H1 (cell line): ENCODE data around the gene PLCL1. TPM values are rescaled to one million over a fixed set of nuclear protein-coding genes. Genes with fewer than 3 reads are reported as not detected.

ENCODE experiments used
- CHD1 ChIP-seq: IDR thresholded peaks from 2 replicates; pipeline ENCODE4 v1.6.1; 2012; ENCODE audit warnings: low read depth, low read length, improper control_type of control experiment
- CHD7 ChIP-seq: fragments of 300-600 bp; sonication (generic); IDR thresholded peaks from 2 replicates; pipeline ENCODE4 v1.7.1; 2012; ENCODE audit warnings: low read length, moderate library complexity, mild to moderate bottlenecking, inconsistent platforms; ENCODE audit not compliant: insufficient replicate concordance
- EZH2 ChIP-seq: fragments of 200-600 bp; sonication (generic); IDR thresholded peaks from 2 replicates; pipeline ENCODE4 v1.7.1; 2012; ENCODE audit warnings: low read depth, mild to moderate bottlenecking, moderate library complexity, low read length, inconsistent platforms; ENCODE audit not compliant: severe bottlenecking
- HDAC6 ChIP-seq: IDR thresholded peaks from one replicate; pipeline ENCODE4 v1.7.1; 2012; ENCODE audit warnings: low read depth, mild to moderate bottlenecking, inconsistent platforms, low read length, moderate library complexity
- JUND ChIP-seq: IDR thresholded peaks from 2 replicates; pipeline ENCODE4 v1.6.1; 2011; ENCODE audit warnings: mild to moderate bottlenecking, improper control_type of control experiment, low read length
- NANOG ChIP-seq: IDR thresholded peaks from 2 replicates; pipeline ENCODE4 v1.6.1; 2011; ENCODE audit warnings: low read length, low read depth, mild to moderate bottlenecking, inconsistent platforms; ENCODE audit not compliant: insufficient read depth, poor library complexity, severe bottlenecking
- POLR2A ChIP-seq, 2 experiments: IDR thresholded peaks; 1 replicate in 1 of 2; 2 replicates in 1 of 2; pipeline ENCODE4 v1.6.1; 2011; ENCODE audit warnings: low read depth in 2 of 2, low read length in 2 of 2, mild to moderate bottlenecking in 2 of 2; ENCODE audit errors: control extremely low read depth in 1 of 2
- POLR2AphosphoS5 ChIP-seq: IDR thresholded peaks from 2 replicates; pipeline ENCODE4 v1.6.1; 2011; ENCODE audit warnings: low read depth, low read length
- RBBP5 ChIP-seq: IDR thresholded peaks from 2 replicates; pipeline ENCODE4 v1.7.1; 2012; ENCODE audit warnings: low read depth, mild to moderate bottlenecking, inconsistent platforms, low read length, moderate library complexity, borderline replicate concordance
- RNF2 ChIP-seq: fragments of 200-900, 300-1000 bp; sonication (generic); IDR thresholded peaks from 2 replicates; pipeline ENCODE4 v1.7.1; 2016; ENCODE audit warnings: borderline replicate concordance, low read depth, mild to moderate bottlenecking, antibody characterized with exemption, low read length; ENCODE audit not compliant: poor library complexity, severe bottlenecking; ENCODE audit errors: missing control alignments
- SRF ChIP-seq: IDR thresholded peaks from 2 replicates; pipeline ENCODE4 v1.6.1; 2011; ENCODE audit warnings: mild to moderate bottlenecking, low read depth, low read length, moderate library complexity
- polyA plus RNA-seq, 7 experiments: library from polyadenylated mRNA; depleted of rRNA in 3 of 7; stranded (reverse) in 5 of 7; unstranded in 2 of 7; fragments of >200 nt in 5 of 7; fragments of 200-250 nt in 2 of 7; gene quantifications; 1 replicate in 5 of 7; 2 replicates in 1 of 7; 4 replicates in 1 of 7; pipeline versions ENCODE4 v1.2.1 to v1.2.3, GENCODE V29; 2011 to 2013; ENCODE audit warnings: missing spikeins in 2 of 7, mixed read lengths in 2 of 7
- total RNA-seq: library from RNA; stranded (reverse); fragmentation: NEBNext Ultra II Directional; extraction: Animal tissue kit (Norgen Biotek cat#: 25700); gene quantifications from 2 replicates; pipeline ENCODE4 v1.2.1, GENCODE V29; 2021

PLCL1 gene
- total and polyA plus RNA-seq, 2 of the 8 experiments (the other 6 are each of a cell fraction or from before 2014, with no cell fraction given), result not detected

- TF ChIP-seq CHD7 (no peak), HDAC6 (no peak), POLR2A (IDR thresholded peaks at IDR 0.05; ENCODE audit: control extremely low read depth in 1 of 2, low read depth in 2 of 2, low read length in 2 of 2) (no peak), POLR2AphosphoS5 (no peak), CHD1 (no peak), SRF (no peak), RBBP5 (no peak), EZH2 (no peak), RNF2 (no peak), NANOG (no peak), JUND (no peak)
Measured at GRCh38 chr2:197828464-197829135, 24.2 kb downstream of the PLCL1 start (continued).
